NB4 (cell line): ENCODE measurements around the gene RBPJL.

Experiments
- DNase-seq: peaks from one replicate; pipeline ENCODE4 v3.0.0; 2010; ENCODE audit warnings: low read depth
- H3K4me3 ChIP-seq: one replicate; pipeline ENCODE4 v1.5.1; 2011; ENCODE audit warnings: mild to moderate bottlenecking, low read depth, low read length, moderate library complexity
- CTCF ChIP-seq: IDR thresholded peaks from one replicate; pipeline ENCODE4 v1.5.1; 2012; ENCODE audit warnings: low read depth, low read length
- MAX ChIP-seq: IDR thresholded peaks from 2 replicates; pipeline ENCODE4 v1.6.1; 2011; ENCODE audit warnings: low read depth, low read length
- MYC ChIP-seq: IDR thresholded peaks from 2 replicates; pipeline ENCODE4 v1.6.1; 2011; ENCODE audit warnings: low read depth, low read length
- POLR2A ChIP-seq: IDR thresholded peaks from 2 replicates; pipeline ENCODE4 v1.6.1; 2011; ENCODE audit warnings: mild to moderate bottlenecking; ENCODE audit not compliant: insufficient read length; ENCODE audit errors: extremely low read depth

Gene RBPJL

GRCh38 chr20:45359069-45359405 lies 52.4 kb downstream of the RBPJL start:
- H3K4me3 ChIP-seq, result no peak overlapping the region
- no peak for DNase-seq
- TF ChIP-seq MAX, result no peak
- no peak for TF ChIP-seq CTCF

GRCh38 chr20:45359406-45360148 lies 52.9 kb downstream of the RBPJL start:
- H3K4me3 ChIP-seq, result no peak overlapping the region
- DNase-seq, result no peak
- no peak for TF ChIP-seq MAX
- TF ChIP-seq MYC, result no peak
- TF ChIP-seq POLR2A, result no peak
- TF ChIP-seq CTCF, result no peak

GRCh38 chr20:45361793-45362192 lies 55.2 kb downstream of the RBPJL start:
- DNase-seq, result peak; percentile 45
- no peak for TF ChIP-seq MYC
- TF ChIP-seq POLR2A, result no peak
- no peak for TF ChIP-seq CTCF
- no peak for TF ChIP-seq MAX
- H3K4me3 ChIP-seq, result no peak overlapping the region

GRCh38 chr20:45362804-45363610 lies 56.4 kb downstream of the RBPJL start, which contains the start of gene SYS1:
TSS of gene SYS1 (plus strand) at chr20:45363156. CDS start at chr20:45363532, 376 bp downstream.
- peak within 1 kb of the TSS; percentile 85 for H3K4me3 ChIP-seq
- peak; percentile 99 for DNase-seq
- TF ChIP-seq MAX (peak; percentile 94), MYC (peak; percentile 77), POLR2A (peak; percentile 81), CTCF (peak; percentile 75)

- DNase-seq, result peak; percentile 58
- TF ChIP-seq POLR2A (no peak), MAX (0 out of 2 replicates have a peak, but pooled peaks have one; percentile 19), CTCF (no peak)
- H3K4me3 ChIP-seq, result peak overlapping the region; percentile 85
Measured at GRCh38 chr20:45363611-45364492, 57.2 kb downstream of the RBPJL start.
